IPS-18c (cell line): ENCODE data around the gene TNFRSF1B.

Experiments
- H3K4me3 ChIP-seq: 2 replicates; pipeline ENCODE4 v1.7.0; 2013; ENCODE audit warnings: low read depth, mild to moderate bottlenecking, low read length, moderate library complexity; ENCODE audit not compliant: insufficient read depth
- H3K9me3 ChIP-seq: one replicate; pipeline ENCODE4 v1.6.1; 2013; ENCODE audit warnings: mild to moderate bottlenecking, low read length, moderate library complexity; ENCODE audit not compliant: control insufficient read depth, insufficient read depth

Gene TNFRSF1B

DNA sequence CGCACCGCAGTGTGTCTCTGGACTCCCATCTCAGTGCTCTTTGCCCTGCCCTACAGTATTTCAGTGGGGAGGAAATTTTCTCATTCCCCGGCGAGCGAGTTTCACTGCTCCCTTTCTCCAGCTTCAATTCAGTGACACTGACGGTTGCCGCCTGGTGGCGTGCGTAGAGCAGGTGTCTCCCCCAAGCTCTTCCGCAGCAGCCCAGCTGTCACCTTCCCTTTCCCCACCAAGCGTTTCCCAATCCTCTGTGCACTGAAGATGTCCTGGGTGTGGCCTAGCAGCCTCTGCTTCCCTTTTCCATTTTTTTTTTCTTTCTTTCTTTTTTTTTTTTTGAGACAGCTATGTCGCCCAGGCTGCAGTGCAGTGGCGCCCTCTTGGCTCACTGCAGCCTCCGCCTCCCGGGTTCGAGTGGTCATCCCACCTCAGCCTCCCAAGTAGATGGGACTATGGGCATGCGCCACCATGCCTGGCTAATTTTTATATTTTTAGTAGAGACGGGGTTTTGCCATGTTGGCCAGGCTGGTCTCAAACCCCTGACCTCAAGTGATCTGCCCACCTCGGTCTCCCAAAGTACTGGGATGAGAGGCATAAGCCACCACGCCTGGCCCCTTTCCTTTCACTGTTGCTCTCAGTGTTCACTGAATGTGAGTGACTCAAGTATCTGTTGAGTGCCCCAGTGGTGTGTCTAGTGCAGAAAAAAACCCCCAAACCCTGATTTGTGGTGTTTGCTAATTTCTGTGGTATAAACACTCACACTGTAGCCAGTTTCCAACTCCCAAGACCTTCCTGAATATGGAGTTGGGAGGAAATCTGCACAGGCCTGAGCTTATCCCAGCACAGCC is 30.1 kb downstream of the TNFRSF1B start:
- H3K9me3 ChIP-seq: no peaks in the 10 kb centered on the region
- H3K4me3 ChIP-seq: no peak overlapping the region

GRCh38 chr1:12197483-12197880 is 30.7 kb downstream of the TNFRSF1B start:
- no peaks in the 10 kb centered on the region for H3K9me3 ChIP-seq

DNA sequence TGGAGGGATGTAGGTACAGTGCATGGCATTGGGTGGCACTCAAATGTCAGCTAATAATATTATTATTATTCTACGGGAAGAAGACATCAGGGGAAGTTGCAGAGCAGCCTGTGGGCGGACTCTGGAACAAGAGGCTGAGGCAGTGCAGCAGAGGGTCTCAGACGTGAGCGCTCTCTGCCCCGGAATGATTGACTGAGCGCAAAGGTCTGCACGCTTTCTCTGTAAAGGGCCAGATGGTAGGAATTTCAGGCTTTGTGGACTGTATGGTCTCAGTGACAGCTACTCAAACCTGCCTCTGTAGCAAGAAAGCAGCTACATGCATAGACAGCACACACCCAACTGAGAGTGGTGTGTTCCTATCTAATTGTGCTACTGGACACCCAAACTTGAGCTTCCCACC is 33.4 kb downstream of the TNFRSF1B start:
- Histone ChIP-seq H3K9me3 (no peaks in the 10 kb centered on the region), H3K4me3 (no peak overlapping the region)

More at GRCh38 chr1:12197483-12197880, 30.7 kb downstream of the TNFRSF1B start:
- no peak overlapping the region for H3K4me3 ChIP-seq

GRCh38 chr1:12201352-12202189 is 34.8 kb downstream of the TNFRSF1B start:
- no peak overlapping the region for H3K4me3 ChIP-seq
- no peaks in the 10 kb centered on the region for H3K9me3 ChIP-seq

- H3K9me3 ChIP-seq: no peaks in the 10 kb centered on the region
- no peak overlapping the region for H3K4me3 ChIP-seq
Observed at GRCh38 chr1:12202190-12202497, 35.4 kb downstream of the TNFRSF1B start.

- no peaks in the 10 kb centered on the region for H3K9me3 ChIP-seq
Observed at GRCh38 chr1:12202577-12202976, 35.8 kb downstream of the TNFRSF1B start.

GRCh38 chr1:12203216-12204007 is 36.6 kb downstream of the TNFRSF1B start:
- H3K9me3 ChIP-seq: no peaks in the 10 kb centered on the region
- no peak overlapping the region for H3K4me3 ChIP-seq

More at GRCh38 chr1:12202577-12202976, 35.8 kb downstream of the TNFRSF1B start:
- H3K4me3 ChIP-seq: no peak overlapping the region

- no peaks in the 10 kb centered on the region for H3K9me3 ChIP-seq
- no peak overlapping the region for H3K4me3 ChIP-seq
Observed at GRCh38 chr1:12204140-12204539, 37.3 kb downstream of the TNFRSF1B start.

DNA sequence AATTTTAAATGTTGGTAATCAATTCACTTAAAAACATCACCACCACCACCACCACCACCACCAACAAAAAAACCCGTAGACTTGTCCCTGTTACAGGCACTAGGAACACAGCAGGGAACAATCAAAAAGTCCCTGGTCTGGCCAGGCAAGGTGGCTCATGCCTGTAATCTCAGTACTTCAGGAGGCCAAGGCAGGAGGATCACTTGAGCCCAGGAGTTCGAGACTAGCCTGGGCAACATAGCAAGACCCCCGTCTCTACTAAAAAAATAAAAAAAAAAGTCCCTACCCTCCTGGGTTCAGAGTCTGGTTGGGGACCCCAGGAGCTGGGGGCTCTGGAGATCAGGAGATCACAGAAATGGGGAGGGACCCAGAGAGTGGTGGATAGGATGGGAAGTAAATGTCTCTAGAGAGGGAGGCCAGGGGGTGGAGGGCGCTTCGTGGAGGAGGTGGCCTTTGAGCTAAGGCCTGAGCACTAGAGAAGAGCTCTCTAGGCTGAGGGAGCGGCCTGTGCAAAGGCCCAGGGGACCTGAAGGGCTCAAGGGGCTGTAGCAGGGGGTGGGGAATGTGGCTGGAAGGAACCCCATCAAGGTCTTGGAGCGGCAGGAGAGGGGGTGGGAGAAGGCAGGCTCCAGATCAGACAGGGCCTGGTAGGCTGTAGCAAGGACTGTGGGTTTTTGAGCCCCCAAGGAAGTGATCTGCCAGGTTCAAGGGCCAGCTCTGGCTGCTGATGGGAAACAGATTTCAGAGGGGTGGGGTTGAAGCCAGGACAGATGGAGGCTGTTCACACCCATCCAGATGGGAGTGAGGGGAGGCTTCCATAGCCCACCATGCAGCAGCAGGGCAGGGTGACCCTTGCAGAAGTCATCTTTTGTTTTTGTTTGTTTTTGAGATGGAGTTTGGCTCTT is 38.2 kb downstream of the TNFRSF1B start:
- Histone ChIP-seq H3K4me3 (no peak overlapping the region), H3K9me3 (no peaks in the 10 kb centered on the region)

DNA sequence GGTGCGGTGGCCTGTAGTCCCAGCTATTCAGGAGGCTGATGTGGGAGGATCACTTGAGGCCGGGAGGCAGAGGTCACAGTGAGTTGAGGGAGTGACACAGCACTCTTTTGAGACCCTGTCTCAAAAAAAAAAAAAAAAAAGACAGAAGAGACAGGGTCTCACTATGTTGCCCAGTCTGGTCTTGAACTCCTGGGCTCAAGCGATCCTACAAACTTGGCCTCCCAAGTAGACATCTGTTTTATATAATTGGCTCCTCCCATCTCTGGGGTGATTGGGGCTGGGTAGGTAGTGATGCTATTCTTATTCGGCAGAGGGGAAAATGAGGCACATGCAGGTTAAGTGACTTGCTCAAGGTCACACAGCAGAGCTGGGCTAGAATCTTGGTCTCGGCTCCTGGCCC is 39.4 kb downstream of the TNFRSF1B start:
- no peaks in the 10 kb centered on the region for H3K9me3 ChIP-seq
- no peak overlapping the region for H3K4me3 ChIP-seq

- no peak overlapping the region for H3K4me3 ChIP-seq
- H3K9me3 ChIP-seq: no peaks in the 10 kb centered on the region
Observed at GRCh38 chr1:12206792-12207424, 40.1 kb downstream of the TNFRSF1B start.

GRCh38 chr1:12208271-12208670 is 41.5 kb downstream of the TNFRSF1B start:
- H3K9me3 ChIP-seq: no peaks in the 10 kb centered on the region
- no peak overlapping the region for H3K4me3 ChIP-seq

- no peaks in the 10 kb centered on the region for H3K9me3 ChIP-seq
- no peak overlapping the region for H3K4me3 ChIP-seq
Observed at GRCh38 chr1:12208764-12209494, 42.1 kb downstream of the TNFRSF1B start.

- Histone ChIP-seq H3K4me3 (no peak overlapping the region), H3K9me3 (no peaks in the 10 kb centered on the region)
Observed at GRCh38 chr1:12209495-12209832, 42.7 kb downstream of the TNFRSF1B start.

- H3K4me3 ChIP-seq: no peak overlapping the region
- no peaks in the 10 kb centered on the region for H3K9me3 ChIP-seq
Observed at GRCh38 chr1:12215118-12215961, 48.5 kb downstream of the TNFRSF1B start.
